GM18499 (cell line): ENCODE results near the gene VAV3.
"Not testable (repeated sequence)": the region's sequence is repeated elsewhere in the genome, so short reads cannot be mapped to it uniquely, and the experiment has no call there.

Experiments used
- ATAC-seq: cut with Tn5 transposase; IDR thresholded peaks from one replicate; pipeline ENCODE4 v1.9.1; 2021; ENCODE audit warnings: moderate number of reproducible peaks; ENCODE audit not compliant: insufficient read depth, unreplicated experiment

Gene VAV3

DNA sequence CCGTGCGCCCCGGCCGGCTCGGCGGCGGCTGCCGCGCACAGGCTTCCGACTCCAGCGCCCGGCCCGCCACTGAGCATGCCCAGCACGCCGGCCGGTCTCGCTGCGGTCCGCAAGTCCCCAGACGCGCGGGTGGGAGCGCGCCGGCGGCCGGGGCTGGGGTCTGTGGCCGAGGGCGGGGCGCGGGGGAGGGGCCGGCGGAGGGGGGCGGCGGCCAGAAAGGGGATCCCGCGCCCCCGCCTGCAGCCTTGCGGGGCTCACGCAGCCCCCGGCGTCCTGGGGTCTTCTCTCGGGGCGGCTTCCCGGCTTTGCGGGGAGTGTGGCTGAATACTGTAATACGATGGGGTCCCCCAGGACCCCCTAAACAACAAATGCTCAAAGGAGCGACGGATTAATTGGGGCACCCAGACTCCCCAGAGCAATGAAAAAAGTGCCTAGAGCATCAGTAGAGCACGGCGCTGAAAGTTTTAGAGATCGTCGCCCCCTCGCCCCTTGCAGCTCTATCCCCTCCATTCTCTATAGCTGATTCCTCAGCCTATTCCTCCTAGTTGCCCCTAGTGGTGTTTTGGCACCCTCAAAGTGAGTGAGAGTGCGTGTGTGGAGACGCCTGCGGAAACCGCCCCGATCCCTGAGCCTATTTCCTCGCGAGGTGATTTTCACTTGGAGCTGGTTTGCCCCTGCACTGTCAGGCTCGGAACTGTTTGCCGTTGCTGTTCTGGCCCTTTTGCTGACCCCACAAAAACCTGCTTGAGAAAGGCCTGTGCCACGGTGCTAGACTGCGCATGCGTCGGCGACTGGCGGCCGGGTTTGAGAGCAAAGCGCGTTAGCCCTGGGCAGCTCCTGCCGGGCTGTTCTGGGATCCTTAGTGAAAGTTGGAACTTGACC, at the start of gene VAV3:
VAV3 (minus strand) TSS at position 71 of the 882 bp plus-strand sequence. CDS start 311 bp downstream, outside the sequence.
- no peak for ATAC-seq

GRCh38 chr1:108012553-108012952, 47.6 kb upstream of the VAV3 start:
- no peak for ATAC-seq

GRCh38 chr1:108011295-108011694, 46.3 kb upstream of the VAV3 start:
- no peak for ATAC-seq

- no peak for ATAC-seq
Measured at GRCh38 chr1:108010581-108010980, 45.6 kb upstream of the VAV3 start.

DNA sequence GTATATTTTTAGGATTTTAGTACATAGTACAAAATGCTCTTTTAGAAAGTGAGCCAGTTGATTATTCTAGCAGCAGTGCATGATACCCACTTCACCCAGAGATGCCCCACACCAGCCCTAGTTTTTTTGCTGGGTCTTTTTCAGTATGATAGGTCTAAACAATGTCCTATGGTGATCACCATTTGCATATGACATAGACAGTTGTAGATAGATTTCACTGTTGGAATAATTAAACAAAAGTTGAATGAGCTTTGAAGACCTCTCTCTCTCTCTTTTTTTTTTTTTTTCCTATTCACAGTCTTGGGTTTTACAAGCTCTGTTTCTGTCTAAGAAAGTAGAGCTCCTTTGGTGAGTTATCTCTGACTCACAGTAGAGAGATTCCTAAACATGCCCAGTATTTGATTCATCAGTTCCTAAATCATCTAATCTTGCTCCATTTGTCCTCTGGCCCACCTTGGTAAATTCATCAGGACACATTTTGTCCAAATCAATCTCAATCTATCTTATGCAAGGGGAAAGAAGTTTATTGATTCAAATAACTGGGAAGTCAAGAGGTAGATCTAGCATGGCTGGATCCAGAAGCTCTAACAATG, 44.7 kb upstream of the VAV3 start:
- no peak for ATAC-seq

GRCh38 chr1:108007531-108007930, 42.6 kb upstream of the VAV3 start:
- ATAC-seq, result no peak

DNA sequence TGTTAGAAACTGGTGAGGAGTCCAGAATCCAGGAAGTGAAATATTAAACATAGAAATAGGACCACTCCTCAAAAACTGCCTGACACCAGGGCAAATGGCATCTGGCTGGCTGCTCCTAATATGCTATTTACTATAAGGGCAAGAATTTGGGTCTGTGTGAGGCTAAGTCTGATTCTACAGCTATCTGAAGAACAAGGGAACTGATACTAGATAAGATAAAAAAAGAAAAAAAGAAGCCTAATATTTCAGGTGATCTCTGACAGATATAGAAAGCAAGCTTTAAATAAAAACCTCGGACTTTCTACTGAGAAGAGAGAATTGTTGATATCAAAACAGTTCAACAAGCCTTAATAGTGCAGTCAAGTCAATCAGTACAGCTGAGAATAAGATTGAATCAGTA, 42.1 kb upstream of the VAV3 start:
- ATAC-seq, result no peak

- not testable (repeated sequence) for ATAC-seq
Measured at GRCh38 chr1:108004919-108005318, 39.9 kb upstream of the VAV3 start.

DNA sequence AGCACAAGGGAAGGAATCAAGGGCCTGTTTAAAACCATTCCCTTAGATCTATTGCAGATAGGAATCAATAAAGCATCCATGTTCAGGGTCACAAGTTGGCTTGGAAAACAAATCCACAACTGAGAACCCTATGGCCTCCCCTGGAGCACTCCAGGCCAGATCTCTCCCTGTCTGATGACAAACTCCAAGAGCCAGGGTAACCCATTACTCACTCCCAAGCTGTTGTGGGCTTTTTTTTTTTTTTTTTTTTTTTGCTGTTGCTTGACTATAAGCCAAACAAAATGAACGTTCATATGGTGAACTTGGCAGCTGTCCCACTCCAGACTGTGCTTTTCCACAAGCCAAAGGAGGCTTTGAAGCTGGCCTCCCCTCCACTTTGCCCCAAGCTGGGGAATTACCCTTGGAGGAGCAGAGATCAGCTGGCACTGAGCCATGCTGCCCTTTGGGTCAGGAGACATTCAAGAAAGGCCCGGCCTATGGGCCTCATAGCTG, 35.7 kb upstream of the VAV3 start:
- ATAC-seq, result no peak

GRCh38 chr1:108000184-108000583, 35.2 kb upstream of the VAV3 start:
- no peak for ATAC-seq

DNA sequence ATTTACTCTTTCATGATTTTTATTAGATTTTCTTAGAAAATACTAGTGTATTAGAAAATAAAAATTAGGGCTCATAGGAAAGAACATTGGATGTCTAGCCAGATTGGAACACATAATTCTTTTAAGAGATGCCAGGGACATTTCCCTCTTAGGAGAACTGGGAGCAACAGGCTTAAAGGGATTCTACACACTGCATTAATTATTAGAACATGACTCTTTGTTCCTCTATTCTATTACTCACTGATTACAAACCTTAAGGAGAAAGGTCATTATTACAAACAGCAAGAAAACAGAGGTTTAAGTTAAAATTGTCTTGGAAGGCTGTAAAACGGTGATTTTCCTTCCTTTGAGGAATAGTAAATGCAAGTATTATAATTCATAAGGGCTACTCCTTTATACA, 32.9 kb upstream of the VAV3 start:
- no peak for ATAC-seq

- no peak for ATAC-seq
Measured at GRCh38 chr1:107993920-107994319, 28.9 kb upstream of the VAV3 start.

DNA sequence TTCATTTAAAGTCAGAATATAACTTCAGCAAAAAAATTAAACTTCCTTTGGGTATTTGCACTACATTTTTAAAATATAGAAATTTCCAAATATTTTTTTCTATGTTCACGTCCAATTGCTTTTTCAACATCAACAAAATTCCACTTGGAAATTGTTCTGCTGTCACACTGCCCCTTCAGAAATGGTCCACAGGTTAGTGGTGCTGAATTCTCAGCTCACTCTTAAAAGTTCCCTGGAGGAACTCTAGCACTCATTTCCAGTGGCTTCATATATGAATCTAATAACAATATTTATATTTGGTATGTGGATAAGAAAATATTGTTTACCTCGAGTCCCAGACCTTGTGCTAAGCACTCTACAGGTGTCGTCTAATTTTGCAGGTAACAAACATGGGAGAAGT, 27.4 kb upstream of the VAV3 start:
- no peak for ATAC-seq

DNA sequence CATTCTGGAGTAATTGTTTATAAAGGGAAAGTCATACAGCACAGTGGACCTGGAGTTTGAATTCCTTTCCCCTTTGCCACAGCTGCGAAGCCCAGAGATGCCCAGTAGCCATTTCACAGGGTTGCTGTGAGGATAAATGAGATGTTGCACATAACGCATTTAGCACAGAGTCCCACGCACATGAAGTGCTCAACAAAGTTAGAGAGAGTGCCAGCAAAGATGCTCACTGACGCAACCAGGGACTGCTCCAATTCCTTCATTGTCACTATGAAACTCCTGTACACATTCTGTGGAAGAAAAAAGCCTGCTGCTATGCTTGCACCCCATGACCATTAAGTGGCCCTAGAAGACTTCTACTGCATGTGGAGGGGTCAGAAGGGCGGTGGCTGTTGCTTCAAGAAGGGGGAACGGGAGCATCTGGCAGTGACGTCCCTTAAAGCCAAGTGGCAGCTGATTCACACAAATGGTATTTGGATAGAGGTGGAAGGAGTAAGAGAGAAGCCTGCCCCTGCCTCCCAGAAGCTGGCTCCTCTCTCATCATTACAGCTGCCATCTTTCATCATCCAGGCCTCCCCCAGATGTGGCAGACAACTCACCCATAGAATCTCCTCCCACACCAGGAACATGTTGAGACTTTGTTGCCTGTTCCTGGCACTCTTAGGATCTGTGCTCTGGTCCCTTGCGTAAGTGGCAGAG, 26.5 kb upstream of the VAV3 start:
- ATAC-seq, result no peak

DNA sequence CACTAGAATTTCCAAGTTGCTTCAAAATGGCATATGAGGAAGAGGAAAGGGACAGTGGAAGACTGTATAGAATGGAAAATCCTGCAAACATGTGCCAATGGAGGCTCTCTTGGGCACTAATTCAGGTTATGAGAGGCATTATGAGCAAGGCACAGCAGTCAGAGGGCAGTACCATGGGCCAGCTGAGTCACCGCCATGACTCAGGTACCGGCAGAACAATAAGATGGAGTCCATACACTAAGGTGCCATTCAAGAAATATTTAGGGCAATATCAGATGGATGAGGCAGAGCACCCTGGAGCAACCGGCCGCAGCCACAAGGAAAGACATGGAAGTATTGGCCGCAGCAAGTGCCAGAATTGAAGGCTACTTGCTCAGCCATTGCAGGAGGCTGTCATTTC, 25.6 kb upstream of the VAV3 start:
- ATAC-seq, result no peak

DNA sequence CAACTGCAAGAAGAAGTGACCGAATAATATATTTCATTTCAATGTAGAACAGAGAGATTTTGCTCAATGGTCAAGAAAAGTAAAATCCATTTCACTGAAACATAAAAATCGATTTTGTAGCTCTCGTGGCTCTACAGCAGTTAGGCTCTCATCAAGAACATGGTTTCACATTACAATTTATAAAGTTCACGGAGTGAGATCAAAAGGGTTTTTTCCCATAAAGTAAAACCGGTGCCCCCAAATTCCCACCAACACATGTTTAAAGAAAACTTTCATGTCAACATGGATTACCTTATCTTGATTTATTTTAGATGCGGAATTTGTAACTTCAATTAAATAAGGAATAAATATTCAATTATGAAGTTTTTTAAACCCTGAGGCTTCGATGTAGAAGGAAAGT, 16.3 kb upstream of the VAV3 start:
- ATAC-seq, result no peak

DNA sequence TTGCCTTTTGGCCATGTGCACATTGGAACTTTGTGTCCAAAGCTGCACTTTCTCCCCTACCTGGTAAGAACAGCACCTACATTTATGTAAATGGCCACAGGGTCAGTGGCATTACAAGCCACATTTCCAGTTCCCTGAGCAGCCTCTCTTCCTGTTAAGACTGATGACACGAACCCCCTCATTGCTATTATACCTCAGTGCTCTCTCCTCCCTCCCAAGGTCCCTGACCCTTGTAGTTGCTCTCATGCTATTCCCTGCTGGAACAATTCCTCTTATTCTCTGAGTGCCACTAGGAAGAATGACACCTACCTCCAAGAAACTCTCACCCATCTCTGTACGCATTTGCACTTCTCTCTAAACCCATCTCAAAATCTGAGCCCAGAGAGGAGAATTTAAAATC, 14.9 kb upstream of the VAV3 start:
- no peak for ATAC-seq

GRCh38 chr1:107979088-107979487, 14.1 kb upstream of the VAV3 start:
- ATAC-seq, result no peak

DNA sequence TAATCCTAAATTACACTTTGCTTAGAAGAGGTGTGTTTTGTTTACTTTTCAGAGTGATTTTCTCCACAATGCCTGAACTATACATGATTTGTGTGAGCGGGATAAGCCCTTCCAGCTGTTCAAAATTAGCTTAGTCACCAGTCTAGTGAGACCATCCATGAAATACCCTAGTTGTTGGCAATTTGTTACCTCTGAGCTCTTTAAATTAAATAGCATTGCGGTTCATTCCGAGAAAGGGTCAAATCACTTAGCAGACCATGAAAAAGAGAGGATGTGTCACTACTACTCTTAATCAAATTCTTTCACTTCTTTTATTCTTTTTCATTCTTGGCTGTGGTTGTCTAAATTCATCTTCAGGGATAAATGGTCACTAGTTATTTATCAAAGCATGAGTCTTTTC, 11.9 kb upstream of the VAV3 start:
- ATAC-seq, result no peak

DNA sequence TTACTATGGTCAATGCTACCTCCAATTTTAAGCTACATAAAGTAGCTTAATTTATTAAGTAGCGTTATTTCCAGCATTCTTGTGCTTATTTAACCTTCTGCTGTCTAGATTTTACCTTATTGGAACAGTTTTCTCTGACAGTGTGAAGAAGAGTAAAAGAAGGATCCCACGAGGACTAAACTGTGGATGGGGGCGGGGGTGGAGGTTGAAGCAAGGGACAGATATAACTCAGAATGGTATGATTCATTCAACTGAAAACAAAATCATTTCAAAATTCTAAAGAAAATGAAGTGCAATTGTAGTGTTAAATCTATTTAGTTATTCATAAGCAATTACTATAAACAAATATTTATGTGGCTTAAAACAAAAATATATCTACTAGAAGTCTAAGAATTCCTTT, 11.5 kb upstream of the VAV3 start:
- ATAC-seq, result no peak

- no peak for ATAC-seq
Measured at GRCh38 chr1:107975851-107976250, 10.9 kb upstream of the VAV3 start.
